Measurements from ENCODE around the gene KRTAP10-6. TPM values are rescaled to one million over a fixed set of nuclear protein-coding genes. Genes with fewer than 3 reads are reported as not detected.
"Not testable (repeated sequence)": the region's sequence is repeated elsewhere in the genome, so short reads cannot be mapped to it uniquely, and the experiment has no call there.

The KRTAP10-6 gene
- total RNA-seq, 1 donor from 2014 or later, result not detected

DNA sequence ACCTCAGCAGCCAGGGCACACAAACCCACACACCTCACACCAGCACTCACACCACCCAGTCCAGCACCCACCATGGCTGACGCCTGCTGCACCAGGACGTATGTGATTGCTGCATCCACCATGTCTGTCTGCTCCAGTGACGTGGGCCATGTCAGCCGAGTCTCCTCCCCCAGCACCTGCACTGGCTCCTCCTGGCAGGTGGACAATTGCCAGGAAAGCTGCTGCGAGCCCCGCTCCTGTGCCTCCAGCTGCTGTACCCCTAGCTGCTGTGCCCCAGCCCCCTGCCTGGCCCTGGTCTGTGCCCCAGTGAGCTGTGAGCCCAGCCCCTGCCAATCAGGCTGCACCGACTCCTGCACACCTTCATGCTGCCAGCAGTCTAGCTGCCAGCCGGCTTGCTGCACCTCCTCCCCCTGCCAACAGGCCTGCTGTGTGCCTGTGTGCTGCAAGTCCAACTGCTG lies 19.8 kb upstream of the KRTAP10-6 start, which contains the start of gene KRTAP10-8:
Gene KRTAP10-8 (plus strand): TSS at position 51 of the 458 bp plus-strand sequence. CDS start 22 bp downstream, at position 73.
- peaks cover 35% of the 10 kb centered on the region for H3K27me3 Mint-ChIP-seq (ENCODE audit: low read depth)
- peaks cover 20% of the 10 kb centered on the region for H3K9me3 Mint-ChIP-seq (ENCODE audit: low read depth)
- H3K36me3 Mint-ChIP-seq (ENCODE audit: low read depth), result peaks cover 2% of the 10 kb centered on the region
- H3K4me3 Mint-ChIP-seq (ENCODE audit: unreplicated experiment), result no peak within 1 kb of the TSS
- TF ChIP-seq, protein P1, sequence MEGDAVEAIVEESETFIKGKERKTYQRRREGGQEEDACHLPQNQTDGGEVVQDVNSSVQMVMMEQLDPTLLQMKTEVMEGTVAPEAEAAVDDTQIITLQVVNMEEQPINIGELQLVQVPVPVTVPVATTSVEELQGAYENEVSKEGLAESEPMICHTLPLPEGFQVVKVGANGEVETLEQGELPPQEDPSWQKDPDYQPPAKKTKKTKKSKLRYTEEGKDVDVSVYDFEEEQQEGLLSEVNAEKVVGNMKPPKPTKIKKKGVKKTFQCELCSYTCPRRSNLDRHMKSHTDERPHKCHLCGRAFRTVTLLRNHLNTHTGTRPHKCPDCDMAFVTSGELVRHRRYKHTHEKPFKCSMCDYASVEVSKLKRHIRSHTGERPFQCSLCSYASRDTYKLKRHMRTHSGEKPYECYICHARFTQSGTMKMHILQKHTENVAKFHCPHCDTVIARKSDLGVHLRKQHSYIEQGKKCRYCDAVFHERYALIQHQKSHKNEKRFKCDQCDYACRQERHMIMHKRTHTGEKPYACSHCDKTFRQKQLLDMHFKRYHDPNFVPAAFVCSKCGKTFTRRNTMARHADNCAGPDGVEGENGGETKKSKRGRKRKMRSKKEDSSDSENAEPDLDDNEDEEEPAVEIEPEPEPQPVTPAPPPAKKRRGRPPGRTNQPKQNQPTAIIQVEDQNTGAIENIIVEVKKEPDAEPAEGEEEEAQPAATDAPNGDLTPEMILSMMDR (IDR thresholded peaks at IDR 0.05), result no peak
- H3K27ac Mint-ChIP-seq (ENCODE audit: unreplicated experiment), result no peak within 1 kb of the TSS
- no peaks in the 10 kb centered on the region for H3K4me1 Mint-ChIP-seq (ENCODE audit: low read depth)
- peak; percentile 69 for DNase-seq (ENCODE audit: low spot score)

DNA sequence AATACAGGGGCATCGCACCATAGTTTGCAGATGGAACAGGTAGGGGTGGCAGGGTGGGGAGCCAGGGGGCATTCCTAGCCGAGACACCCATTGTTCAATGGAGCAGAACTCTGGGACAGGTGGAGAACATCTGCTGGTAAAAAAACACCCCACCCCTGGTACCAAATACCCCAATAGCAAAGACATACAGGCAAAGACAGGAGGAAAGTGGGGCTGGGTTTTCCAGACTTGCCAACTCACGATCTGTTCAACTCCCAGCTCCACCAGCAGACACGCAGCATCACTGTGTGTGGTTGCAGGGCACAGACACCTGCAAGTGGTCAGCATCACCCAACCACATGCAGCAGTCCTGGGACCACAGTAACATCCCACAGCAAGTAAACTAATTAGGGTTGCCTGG lies 19.2 kb upstream of the KRTAP10-6 start:
- H3K4me1 Mint-ChIP-seq (ENCODE audit: low read depth), result no peaks in the 10 kb centered on the region
- peaks cover 2% of the 10 kb centered on the region for H3K36me3 Mint-ChIP-seq (ENCODE audit: low read depth)
- no peak overlapping the region for H3K27ac Mint-ChIP-seq (ENCODE audit: unreplicated experiment)
- TF ChIP-seq, protein P1 (IDR thresholded peaks at IDR 0.05), result no peak
- H3K9me3 Mint-ChIP-seq (ENCODE audit: low read depth), result peaks cover 20% of the 10 kb centered on the region
- no peak for DNase-seq (ENCODE audit: low spot score)
- H3K27me3 Mint-ChIP-seq (ENCODE audit: low read depth), result peaks cover 31% of the 10 kb centered on the region
- no peak overlapping the region for H3K4me3 Mint-ChIP-seq (ENCODE audit: unreplicated experiment)

GRCh38 chr21:44610157-44610843 lies 18.0 kb upstream of the KRTAP10-6 start:
- Mint-ChIP-seq H3K9me3 (ENCODE audit: low read depth) (peaks cover 20% of the 10 kb centered on the region), H3K27me3 (ENCODE audit: low read depth) (peaks cover 32% of the 10 kb centered on the region)
- not testable (repeated sequence) for H3K4me1 Mint-ChIP-seq (ENCODE audit: low read depth); DNase-seq (ENCODE audit: low spot score); H3K36me3 Mint-ChIP-seq (ENCODE audit: low read depth); H3K27ac Mint-ChIP-seq (ENCODE audit: unreplicated experiment); H3K4me3 Mint-ChIP-seq (ENCODE audit: unreplicated experiment)

- no peak overlapping the region for H3K4me3 Mint-ChIP-seq (ENCODE audit: unreplicated experiment)
- no peak overlapping the region for H3K27ac Mint-ChIP-seq (ENCODE audit: unreplicated experiment)
- DNase-seq (ENCODE audit: low spot score), result no peak
- TF ChIP-seq, protein P1 (IDR thresholded peaks at IDR 0.05), result no peak
- peaks cover 5% of the 10 kb centered on the region for H3K36me3 Mint-ChIP-seq (ENCODE audit: low read depth)
- no peaks in the 10 kb centered on the region for H3K4me1 Mint-ChIP-seq (ENCODE audit: low read depth)
- H3K27me3 Mint-ChIP-seq (ENCODE audit: low read depth), result peaks cover 37% of the 10 kb centered on the region
- H3K9me3 Mint-ChIP-seq (ENCODE audit: low read depth), result peaks cover 26% of the 10 kb centered on the region
Measured at GRCh38 chr21:44609193-44609592, 16.9 kb upstream of the KRTAP10-6 start.

GRCh38 chr21:44606495-44606894 lies 14.2 kb upstream of the KRTAP10-6 start:
- peaks cover 45% of the 10 kb centered on the region for H3K27me3 Mint-ChIP-seq (ENCODE audit: low read depth)
- TF ChIP-seq, protein P1 (IDR thresholded peaks at IDR 0.05), result no peak
- no peaks in the 10 kb centered on the region for H3K4me1 Mint-ChIP-seq (ENCODE audit: low read depth)
- H3K9me3 Mint-ChIP-seq (ENCODE audit: low read depth), result peaks cover 28% of the 10 kb centered on the region
- no peak overlapping the region for H3K4me3 Mint-ChIP-seq (ENCODE audit: unreplicated experiment)
- peaks cover 5% of the 10 kb centered on the region for H3K36me3 Mint-ChIP-seq (ENCODE audit: low read depth)
- no peak for DNase-seq (ENCODE audit: low spot score)
- H3K27ac Mint-ChIP-seq (ENCODE audit: unreplicated experiment), result no peak overlapping the region

- DNase-seq (ENCODE audit: low spot score), result no peak
- Mint-ChIP-seq H3K9me3 (ENCODE audit: low read depth) (peaks cover 10% of the 10 kb centered on the region), H3K27ac (ENCODE audit: unreplicated experiment) (no peak overlapping the region), H3K4me1 (ENCODE audit: low read depth) (no peaks in the 10 kb centered on the region), H3K27me3 (ENCODE audit: low read depth) (peaks cover 61% of the 10 kb centered on the region), H3K4me3 (ENCODE audit: unreplicated experiment) (no peak overlapping the region), H3K36me3 (ENCODE audit: low read depth) (peaks cover 3% of the 10 kb centered on the region)
- TF ChIP-seq, protein P1 (IDR thresholded peaks at IDR 0.05), result no peak
Measured at GRCh38 chr21:44603911-44604310, 11.6 kb upstream of the KRTAP10-6 start.
